Measurements from ENCODE around the gene DTNA.

Gene DTNA

GRCh38 chr18:34772887-34773286 is 62.8 kb downstream of the DTNA start:
- DNase-seq (ENCODE audit: low spot score), result no peak

GRCh38 chr18:34773378-34773777 is 63.3 kb downstream of the DTNA start:
- no peak for DNase-seq (ENCODE audit: low spot score)

GRCh38 chr18:34773961-34774766 is 64.1 kb downstream of the DTNA start:
- no peak for DNase-seq (ENCODE audit: low spot score)

- no peak for DNase-seq (ENCODE audit: low spot score)
Measured at GRCh38 chr18:34775461-34775860, 65.4 kb downstream of the DTNA start.

GRCh38 chr18:34779112-34779511 is 69.0 kb downstream of the DTNA start:
- DNase-seq (ENCODE audit: low spot score), result no peak

GRCh38 chr18:34780856-34781255 is 70.8 kb downstream of the DTNA start:
- DNase-seq (ENCODE audit: low spot score), result no peak

- DNase-seq (ENCODE audit: low spot score), result no peak
Measured at GRCh38 chr18:34783501-34783900, 73.4 kb downstream of the DTNA start.

GRCh38 chr18:34786162-34786741 is 76.2 kb downstream of the DTNA start:
- no peak for DNase-seq (ENCODE audit: low spot score)

GRCh38 chr18:34787931-34788532 is 77.9 kb downstream of the DTNA start:
- DNase-seq (ENCODE audit: low spot score), result peak; percentile 62

GRCh38 chr18:34789768-34790344 is 79.8 kb downstream of the DTNA start:
- DNase-seq (ENCODE audit: low spot score), result no peak

- no peak for DNase-seq (ENCODE audit: low spot score)
Measured at GRCh38 chr18:34794348-34794747, 84.2 kb downstream of the DTNA start.

- DNase-seq (ENCODE audit: low spot score), result no peak
Measured at GRCh38 chr18:34795070-34795732, 85.1 kb downstream of the DTNA start.

- no peak for DNase-seq (ENCODE audit: low spot score)
Measured at GRCh38 chr18:34796035-34796657, 86.0 kb downstream of the DTNA start.

GRCh38 chr18:34799291-34799690 is 89.2 kb downstream of the DTNA start:
- DNase-seq (ENCODE audit: low spot score), result no peak

- no peak for DNase-seq (ENCODE audit: low spot score)
Measured at GRCh38 chr18:34800381-34800780, 90.3 kb downstream of the DTNA start.

- no peak for DNase-seq (ENCODE audit: low spot score)
Measured at GRCh38 chr18:34801774-34802173, 91.7 kb downstream of the DTNA start.

GRCh38 chr18:34802959-34803358 is 92.9 kb downstream of the DTNA start:
- DNase-seq (ENCODE audit: low spot score), result no peak

GRCh38 chr18:34803877-34804400 is 93.8 kb downstream of the DTNA start:
- DNase-seq (ENCODE audit: low spot score), result no peak

- DNase-seq (ENCODE audit: low spot score), result no peak
Measured at GRCh38 chr18:34805103-34805877, 95.2 kb downstream of the DTNA start.

- DNase-seq (ENCODE audit: low spot score), result no peak
Measured at GRCh38 chr18:34805878-34806351, 95.8 kb downstream of the DTNA start.

GRCh38 chr18:34806527-34806926 is 96.4 kb downstream of the DTNA start:
- DNase-seq (ENCODE audit: low spot score), result no peak
